GM13976 (cell line): ENCODE measurements around the gene PLXNC1.

Source experiments
- DNase-seq: peaks from one replicate; pipeline ENCODE4 v3.0.0; 2012; ENCODE audit warnings: low spot score
- CTCF ChIP-seq: IDR thresholded peaks from 2 replicates; pipeline ENCODE4 v1.5.1; 2012; ENCODE audit warnings: borderline replicate concordance, mild to moderate bottlenecking; ENCODE audit not compliant: insufficient read depth; ENCODE audit errors: extremely low read depth, missing control alignments, control extremely low read depth
- in situ Hi-C: fragments of 300-500 bp; cut with MboI; formaldehyde crosslinking; loops from one replicate; pipeline ENCODE4 v1.12.0; 2022; ENCODE audit warnings: low sequenced_read_pairs, mixed read lengths, inconsistent platforms; ENCODE audit not compliant: unreplicated experiment

PLXNC1 gene

GRCh38 chr12:94231709-94232108, 83.3 kb downstream of the PLXNC1 start:
- no peak for TF ChIP-seq CTCF
- DNase-seq = no peak
- in situ Hi-C loops = no loop called here

- no peak for TF ChIP-seq CTCF
- in situ Hi-C loops = no loop called here
- no peak for DNase-seq
Observed at GRCh38 chr12:94235848-94236247, 87.5 kb downstream of the PLXNC1 start.

GRCh38 chr12:94239332-94239993, 91.1 kb downstream of the PLXNC1 start:
- DNase-seq = no peak
- no peak for TF ChIP-seq CTCF
- in situ Hi-C loops = no loop called here

GRCh38 chr12:94240171-94240570, 91.8 kb downstream of the PLXNC1 start:
- in situ Hi-C loops = no loop called here

GRCh38 chr12:94242901-94243300, 94.5 kb downstream of the PLXNC1 start:
- DNase-seq = no peak
- in situ Hi-C loops = no loop called here
- no peak for TF ChIP-seq CTCF

More at GRCh38 chr12:94240171-94240570, 91.8 kb downstream of the PLXNC1 start:
- peak; percentile 56 for DNase-seq
- no peak for TF ChIP-seq CTCF

- TF ChIP-seq CTCF = no peak
- in situ Hi-C loops = no loop called here
- DNase-seq = peak; percentile 51
Observed at GRCh38 chr12:94244165-94245133, 96.1 kb downstream of the PLXNC1 start.
